Activated CD4-positive, alpha-beta T cell treated with anti-CD3 and anti-CD28 coated beads for 24 hours (primary cell): ENCODE results near the gene PKDCC.

ENCODE experiments used
- DNase-seq, 2 donors: peaks; one replicate each; pipeline ENCODE4 v3.0.0-alpha.2; 2020; ENCODE audit warnings: low read depth in 2 of 2

PKDCC gene

DNA sequence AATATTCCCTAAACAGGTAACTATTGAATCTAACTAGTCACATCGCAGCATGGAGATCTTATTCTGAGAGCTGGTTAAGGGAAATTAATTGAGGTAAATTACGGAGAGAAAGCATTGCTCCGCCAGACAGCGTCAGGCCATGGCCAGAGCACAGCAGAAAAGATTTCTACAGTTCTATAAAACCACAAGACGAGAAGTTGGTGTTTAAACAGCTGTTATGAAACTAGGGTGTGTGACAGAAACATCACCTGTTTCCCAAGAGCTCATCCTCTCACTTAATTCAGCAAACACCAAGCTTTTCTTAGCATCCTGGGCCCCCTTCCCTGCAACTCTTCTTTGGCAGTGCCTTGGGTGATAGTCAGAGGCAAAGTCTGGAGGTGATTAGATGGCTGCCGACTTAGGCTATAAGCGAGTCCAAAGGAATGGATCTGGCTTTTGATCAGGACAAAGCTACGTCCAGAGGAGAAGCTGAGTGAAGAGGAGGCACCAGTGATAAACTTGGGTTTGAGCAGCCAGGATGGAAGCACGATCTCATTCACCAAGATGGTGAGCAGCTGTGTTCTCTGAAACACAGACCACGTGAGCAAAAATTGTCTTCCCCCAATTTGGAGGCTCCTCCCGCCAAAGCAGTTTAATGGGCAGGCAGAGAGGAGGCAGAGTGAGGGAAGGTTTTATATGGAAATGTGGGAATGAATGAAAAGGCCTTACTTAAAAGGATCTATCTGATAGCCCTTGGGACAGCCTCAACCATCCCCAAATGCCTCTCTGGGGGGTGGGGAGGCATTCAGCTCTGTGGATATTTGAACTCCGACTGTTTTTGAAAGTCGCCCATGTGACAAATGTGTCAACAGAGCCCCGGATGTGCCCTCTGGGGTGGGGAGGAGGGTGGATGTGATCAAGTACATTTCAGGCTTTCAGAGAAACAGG, 57.8 kb downstream of the PKDCC start:
- DNase-seq = peak; percentile 43 to 47

DNA sequence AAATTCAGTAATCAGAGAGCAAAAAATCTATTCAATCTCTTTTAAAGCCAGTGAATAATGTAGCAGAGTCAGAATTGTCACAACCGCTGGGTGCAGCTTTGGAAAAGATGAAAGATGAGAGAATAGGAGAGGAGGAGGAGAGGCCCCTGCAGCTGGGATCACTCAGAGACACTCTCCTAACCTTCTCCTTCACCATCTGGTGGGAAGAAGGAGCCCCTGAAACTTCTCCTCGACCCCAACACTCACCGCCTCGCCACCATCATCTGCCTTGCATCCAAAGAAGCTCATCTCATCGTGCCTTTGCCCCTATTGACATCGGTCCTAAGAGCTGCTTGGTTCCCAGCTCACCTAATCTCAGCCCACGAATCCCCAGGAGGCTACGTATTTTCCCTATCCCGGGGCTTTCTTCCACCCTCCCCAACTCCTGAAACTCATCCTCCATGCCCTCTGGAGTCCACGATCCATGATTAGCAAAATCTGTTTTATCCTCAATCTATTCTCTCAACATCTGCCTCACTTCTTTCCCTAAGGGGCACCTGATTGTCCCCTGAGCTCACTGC, 58.5 kb downstream of the PKDCC start:
- no peak for DNase-seq

DNA sequence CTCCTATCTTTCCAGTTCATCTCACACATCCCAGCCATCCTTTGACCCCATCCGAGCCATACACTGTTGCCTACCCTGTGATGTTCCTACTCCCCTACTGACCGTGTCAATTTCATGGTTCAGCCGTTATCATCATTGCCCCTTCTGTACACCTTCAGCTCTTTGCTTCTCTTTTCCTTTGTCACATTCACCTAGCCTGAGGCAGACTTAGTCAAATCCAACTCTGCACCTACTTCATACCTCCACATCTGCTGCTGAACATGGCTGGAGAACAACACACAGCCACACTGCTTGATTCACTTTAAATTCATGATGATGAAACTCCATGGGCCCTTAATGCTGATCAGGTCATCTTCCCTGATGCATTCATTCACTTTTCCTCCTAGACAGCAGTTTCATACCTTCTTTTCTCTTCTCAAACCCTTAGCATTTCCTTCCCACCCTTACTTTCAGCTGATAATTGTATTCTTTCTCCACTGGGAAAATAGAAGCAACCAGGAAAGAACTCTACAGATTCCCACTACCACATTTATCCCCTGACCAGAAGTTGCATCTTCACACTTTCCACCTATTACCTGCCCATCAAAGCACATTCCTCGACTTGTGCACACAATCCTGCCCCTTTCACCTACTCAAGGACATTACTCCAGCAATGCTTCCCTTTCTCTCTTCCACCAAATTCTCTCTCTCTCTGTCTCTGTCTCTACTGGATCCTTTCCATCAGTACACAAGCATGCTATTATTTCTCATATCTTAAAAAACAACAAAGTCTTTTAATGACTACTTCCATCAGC, 59.6 kb downstream of the PKDCC start:
- DNase-seq = no peak
